Measurements from ENCODE around the gene ZFHX3. TPM values are rescaled to one million over a fixed set of nuclear protein-coding genes. Genes with fewer than 3 reads are reported as not detected.

The ZFHX3 gene
- total and polyA plus RNA-seq, 7 experiments from 2014 or later, result 0.09 to 9.8 (median 1.7) TPM

- Histone ChIP-seq H3K36me3 (ENCODE audit: control insufficient read depth in 2 of 3, insufficient read depth in 3 of 3, low read length in 3 of 3) (no peaks in the 10 kb centered on the region), H3K4me3 (ENCODE audit: low read length) (no peak overlapping the region), H3K27me3 (ENCODE audit: control insufficient read depth in 2 of 2, insufficient read depth in 2 of 2, low read length in 2 of 2) (no peaks in the 10 kb centered on the region), H3K27ac (ENCODE audit: low read depth, low read length) (no peak overlapping the region), H3K4me1 (ENCODE audit: control insufficient read depth in 2 of 2, insufficient read depth in 2 of 2, low read length in 2 of 2) (no peaks in the 10 kb centered on the region), H3K9me3 (ENCODE audit: control insufficient read depth in 2 of 3, low read length in 3 of 3) (no peaks in the 10 kb centered on the region)
- H3K36me3 Mint-ChIP-seq, result no peaks in the 10 kb centered on the region
- H3K27me3 Mint-ChIP-seq, result peaks cover 5 to 10% (median 6%) of the 10 kb centered on the region in 5 donors
- peak; percentile 57 for ATAC-seq
- H3K4me3 Mint-ChIP-seq, result no peak overlapping the region
- POLR2A ChIA-PET, result no interaction called here
- peaks cover 4 to 26% (median 13%) of the 10 kb centered on the region in 7 donors for H3K4me1 Mint-ChIP-seq
- no peak overlapping the region for H3K27ac Mint-ChIP-seq
- intact Hi-C loops (cut with micrococcal nuclease), result loop anchor here in 1 of 2 donors (10.0 kb wide), 1 partner anchor 596 kb away; no protein-coding TSS in a partner anchor
- CTCF ChIA-PET, result interaction anchor here (0.7 kb wide), 1 partner anchor 8 kb away, joined by 5 read pairs; no protein-coding TSS in a partner anchor
- DNase-seq, result no peak
- no peaks in the 10 kb centered on the region for H3K9me3 Mint-ChIP-seq
These were observed 207.1 kb downstream of the ZFHX3 start for GRCh38 chr16:72840631-72841381.

DNA sequence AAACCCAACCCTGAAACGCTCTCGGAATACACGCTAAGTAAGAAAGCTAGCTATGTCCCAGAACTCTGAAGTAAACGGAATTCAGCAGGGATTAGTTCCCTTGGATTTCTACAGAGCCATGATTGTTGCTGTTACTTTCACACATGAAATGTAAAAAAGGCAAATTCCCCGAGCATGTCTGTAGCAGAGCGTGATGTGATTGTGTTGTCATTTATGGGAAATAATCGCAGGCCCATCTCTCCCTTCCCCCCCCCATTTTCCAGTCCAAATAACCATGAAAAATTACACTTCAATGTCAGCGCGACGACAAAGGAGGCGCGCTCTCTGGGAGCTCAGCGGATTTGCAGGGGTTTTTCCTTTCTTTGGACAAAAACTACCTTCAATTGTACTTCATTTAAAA lies 209.0 kb downstream of the ZFHX3 start:
- DNase-seq, result no peak
- H3K36me3 ChIP-seq (ENCODE audit: control insufficient read depth in 2 of 3, insufficient read depth in 3 of 3, low read length in 3 of 3), result no peaks in the 10 kb centered on the region
- intact Hi-C loops (cut with micrococcal nuclease), result loop anchor here in 1 of 2 donors (10.0 kb wide), 2 partner anchors 174 to 714 kb away; no protein-coding TSS in a partner anchor
- POLR2A ChIA-PET, result no interaction called here
- no peaks in the 10 kb centered on the region for H3K9me3 Mint-ChIP-seq
- no peaks in the 10 kb centered on the region for H3K9me3 ChIP-seq (ENCODE audit: control insufficient read depth in 2 of 3, low read length in 3 of 3)
- CTCF ChIA-PET, result no interaction called here
- no peaks in the 10 kb centered on the region for H3K4me1 ChIP-seq (ENCODE audit: control insufficient read depth in 2 of 2, insufficient read depth in 2 of 2, low read length in 2 of 2)
- peaks cover 0 to 13% (median 0%) of the 10 kb centered on the region in 7 donors for H3K4me1 Mint-ChIP-seq
- H3K36me3 Mint-ChIP-seq, result no peaks in the 10 kb centered on the region
- no peak overlapping the region for H3K27ac Mint-ChIP-seq
- H3K27me3 Mint-ChIP-seq, result peaks cover 0 to 5% (median 4%) of the 10 kb centered on the region in 5 donors
- no peak overlapping the region for H3K4me3 Mint-ChIP-seq
- H3K27ac ChIP-seq (ENCODE audit: low read depth, low read length), result no peak overlapping the region
- H3K4me3 ChIP-seq (ENCODE audit: low read length), result no peak overlapping the region
- no peak for ATAC-seq
- H3K27me3 ChIP-seq (ENCODE audit: control insufficient read depth in 2 of 2, insufficient read depth in 2 of 2, low read length in 2 of 2), result no peaks in the 10 kb centered on the region

DNA sequence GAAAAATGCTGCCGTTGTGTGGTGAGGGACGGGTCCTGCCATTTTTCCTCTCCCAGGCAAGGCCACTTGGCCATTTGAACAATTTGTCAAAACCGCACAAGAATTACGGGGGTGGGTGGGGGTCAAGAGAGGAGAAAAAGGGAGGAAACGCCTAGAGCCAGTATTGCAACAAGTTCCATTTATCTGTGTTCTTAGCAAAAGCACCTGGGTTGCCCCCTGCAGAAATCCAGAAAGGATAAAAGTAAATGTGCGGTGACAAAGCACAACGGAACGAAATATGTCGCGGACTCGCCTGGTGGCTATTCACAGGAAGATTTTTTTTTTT lies 209.4 kb downstream of the ZFHX3 start:
- Mint-ChIP-seq H3K4me3 (no peak overlapping the region), H3K4me1 (peaks cover 0 to 9% (median 0%) of the 10 kb centered on the region in 7 donors), H3K9me3 (no peaks in the 10 kb centered on the region), H3K36me3 (no peaks in the 10 kb centered on the region), H3K27me3 (peaks cover 0 to 5% (median 4%) of the 10 kb centered on the region in 5 donors), H3K27ac (no peak overlapping the region)
- no peak overlapping the region for H3K4me3 ChIP-seq (ENCODE audit: low read length)
- ChIA-PET POLR2A (no interaction called here), CTCF (no interaction called here)
- no peaks in the 10 kb centered on the region for H3K9me3 ChIP-seq (ENCODE audit: control insufficient read depth in 2 of 3, low read length in 3 of 3)
- no peak overlapping the region for H3K27ac ChIP-seq (ENCODE audit: low read depth, low read length)
- no peaks in the 10 kb centered on the region for H3K27me3 ChIP-seq (ENCODE audit: control insufficient read depth in 2 of 2, insufficient read depth in 2 of 2, low read length in 2 of 2)
- no peaks in the 10 kb centered on the region for H3K36me3 ChIP-seq (ENCODE audit: control insufficient read depth in 2 of 3, insufficient read depth in 3 of 3, low read length in 3 of 3)
- no peak for DNase-seq
- no peaks in the 10 kb centered on the region for H3K4me1 ChIP-seq (ENCODE audit: control insufficient read depth in 2 of 2, insufficient read depth in 2 of 2, low read length in 2 of 2)
- intact Hi-C loops (cut with micrococcal nuclease), result loop anchor here in 1 of 2 donors (10.0 kb wide), 2 partner anchors 174 to 714 kb away; no protein-coding TSS in a partner anchor
- no peak for ATAC-seq

DNA sequence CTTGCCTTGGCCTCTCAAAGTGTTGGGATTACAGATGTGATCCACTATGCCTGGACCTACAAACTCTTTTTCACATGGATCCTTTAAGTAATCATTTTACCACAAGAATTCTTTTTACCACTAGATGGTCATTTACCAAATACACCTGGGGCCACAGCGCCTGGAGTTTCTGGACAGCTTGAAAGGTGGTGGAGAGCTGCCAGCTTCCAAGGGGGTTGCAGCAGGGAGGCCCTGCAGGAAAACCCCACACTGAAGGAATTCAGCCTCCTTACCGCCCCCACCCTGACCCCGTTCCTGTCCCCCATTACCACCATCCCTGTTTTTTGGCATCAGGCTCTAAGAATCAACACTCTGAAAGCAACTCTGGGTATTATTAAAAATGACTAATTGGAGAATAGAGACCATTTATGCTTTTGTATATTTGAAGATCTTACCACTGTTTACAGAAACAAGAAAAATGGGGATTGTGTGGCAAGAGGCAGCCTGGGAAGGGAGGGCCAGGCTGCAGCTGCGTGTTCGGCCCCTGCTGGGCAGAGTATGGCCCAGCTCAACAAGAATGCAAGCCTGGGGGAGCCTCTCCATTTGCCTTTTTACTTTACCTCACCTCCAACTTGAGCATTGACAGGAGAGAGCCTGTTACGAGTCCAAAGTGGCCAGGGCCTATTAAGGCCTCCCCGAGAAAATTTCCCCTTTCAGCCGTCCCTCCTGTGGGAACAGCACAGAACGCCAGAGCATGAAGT lies 209.9 kb downstream of the ZFHX3 start:
- Histone ChIP-seq H3K4me1 (ENCODE audit: control insufficient read depth in 2 of 2, insufficient read depth in 2 of 2, low read length in 2 of 2) (no peaks in the 10 kb centered on the region), H3K36me3 (ENCODE audit: control insufficient read depth in 2 of 3, insufficient read depth in 3 of 3, low read length in 3 of 3) (no peaks in the 10 kb centered on the region), H3K27me3 (ENCODE audit: control insufficient read depth in 2 of 2, insufficient read depth in 2 of 2, low read length in 2 of 2) (no peaks in the 10 kb centered on the region), H3K9me3 (ENCODE audit: control insufficient read depth in 2 of 3, low read length in 3 of 3) (no peaks in the 10 kb centered on the region), H3K27ac (ENCODE audit: low read depth, low read length) (no peak overlapping the region), H3K4me3 (ENCODE audit: low read length) (no peak overlapping the region)
- ATAC-seq (no peak), DNase-seq (no peak)
- no peaks in the 10 kb centered on the region for H3K9me3 Mint-ChIP-seq
- peaks cover 0 to 7% (median 0%) of the 10 kb centered on the region in 7 donors for H3K4me1 Mint-ChIP-seq
- peaks cover 0 to 5% (median 4%) of the 10 kb centered on the region in 5 donors for H3K27me3 Mint-ChIP-seq
- no peak overlapping the region for H3K4me3 Mint-ChIP-seq
- intact Hi-C loops (cut with micrococcal nuclease), result loop anchor here in 1 of 2 donors (10.0 kb wide), 2 partner anchors 173 to 713 kb away; no protein-coding TSS in a partner anchor
- no peak overlapping the region for H3K27ac Mint-ChIP-seq
- no peaks in the 10 kb centered on the region for H3K36me3 Mint-ChIP-seq
- ChIA-PET POLR2A (no interaction called here), CTCF (no interaction called here)

GRCh38 chr16:72836985-72837384 lies 210.9 kb downstream of the ZFHX3 start:
- CTCF ChIA-PET, result no interaction called here
- no peaks in the 10 kb centered on the region for H3K9me3 Mint-ChIP-seq
- intact Hi-C loops (cut with micrococcal nuclease), result loop anchor here in 1 of 2 donors (10.0 kb wide), 2 partner anchors 172 to 712 kb away; no protein-coding TSS in a partner anchor

DNA sequence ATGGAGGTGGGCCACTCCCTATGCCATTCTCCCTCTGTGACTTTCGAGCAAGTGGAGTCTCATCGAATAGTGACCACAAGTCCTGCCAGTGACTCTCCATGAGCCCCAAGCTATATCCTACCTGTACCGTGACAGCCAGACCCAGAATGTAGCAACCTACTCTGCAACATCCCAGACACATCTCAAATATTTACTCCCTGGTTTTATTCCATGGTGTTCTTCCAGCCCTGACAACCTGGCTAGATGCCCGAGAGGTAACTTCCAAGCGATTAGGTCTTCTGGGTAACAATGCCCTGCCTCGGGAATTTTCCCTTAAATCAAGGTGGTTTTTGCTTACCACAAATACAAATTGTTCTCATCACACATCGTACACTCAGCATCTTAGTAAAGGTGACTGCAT lies 211.7 kb downstream of the ZFHX3 start:
- Histone ChIP-seq H3K27me3 (ENCODE audit: control insufficient read depth in 2 of 2, insufficient read depth in 2 of 2, low read length in 2 of 2) (no peaks in the 10 kb centered on the region), H3K4me1 (ENCODE audit: control insufficient read depth in 2 of 2, insufficient read depth in 2 of 2, low read length in 2 of 2) (no peaks in the 10 kb centered on the region), H3K9me3 (ENCODE audit: control insufficient read depth in 2 of 3, low read length in 3 of 3) (no peaks in the 10 kb centered on the region), H3K27ac (ENCODE audit: low read depth, low read length) (no peak overlapping the region), H3K36me3 (ENCODE audit: control insufficient read depth in 2 of 3, insufficient read depth in 3 of 3, low read length in 3 of 3) (no peaks in the 10 kb centered on the region), H3K4me3 (ENCODE audit: low read length) (no peak overlapping the region)
- Mint-ChIP-seq H3K4me1 (peaks cover 0 to 7% (median 0%) of the 10 kb centered on the region in 7 donors), H3K4me3 (no peak overlapping the region), H3K27me3 (peaks cover 0 to 5% (median 2%) of the 10 kb centered on the region in 5 donors), H3K9me3 (no peaks in the 10 kb centered on the region), H3K36me3 (no peaks in the 10 kb centered on the region), H3K27ac (no peak overlapping the region)
- ATAC-seq (no peak), DNase-seq (no peak)
- intact Hi-C loops (cut with micrococcal nuclease), result loop anchor here in 1 of 2 donors (10.0 kb wide), 2 partner anchors 171 to 711 kb away; no protein-coding TSS in a partner anchor
- POLR2A ChIA-PET, result no interaction called here
- CTCF ChIA-PET, result no interaction called here

More at GRCh38 chr16:72836985-72837384, 210.9 kb downstream of the ZFHX3 start:
- H3K27ac ChIP-seq (ENCODE audit: low read depth, low read length), result no peak overlapping the region
- peaks cover 0 to 7% (median 0%) of the 10 kb centered on the region in 7 donors for H3K4me1 Mint-ChIP-seq
- H3K27me3 ChIP-seq (ENCODE audit: control insufficient read depth in 2 of 2, insufficient read depth in 2 of 2, low read length in 2 of 2), result no peaks in the 10 kb centered on the region
- POLR2A ChIA-PET, result no interaction called here
- H3K36me3 Mint-ChIP-seq, result no peaks in the 10 kb centered on the region
- no peaks in the 10 kb centered on the region for H3K4me1 ChIP-seq (ENCODE audit: control insufficient read depth in 2 of 2, insufficient read depth in 2 of 2, low read length in 2 of 2)
- no peak for DNase-seq
- peaks cover 0 to 5% (median 2%) of the 10 kb centered on the region in 5 donors for H3K27me3 Mint-ChIP-seq
- H3K4me3 Mint-ChIP-seq, result no peak overlapping the region
- no peak overlapping the region for H3K27ac Mint-ChIP-seq
- no peaks in the 10 kb centered on the region for H3K9me3 ChIP-seq (ENCODE audit: control insufficient read depth in 2 of 3, low read length in 3 of 3)
- no peak for ATAC-seq
- no peaks in the 10 kb centered on the region for H3K36me3 ChIP-seq (ENCODE audit: control insufficient read depth in 2 of 3, insufficient read depth in 3 of 3, low read length in 3 of 3)
- no peak overlapping the region for H3K4me3 ChIP-seq (ENCODE audit: low read length)

All from naive thymus-derived CD4-positive, alpha-beta T cell (primary cell).